Left lobe of liver (tissue), 2 donors: Measurements from ENCODE around the gene STXBP4. TPM values are rescaled to one million over a fixed set of nuclear protein-coding genes. Genes with fewer than 3 reads are reported as not detected.

Source experiments
- ATAC-seq: fragments of 200-7000 bp; cut with Tn5 transposase; one replicate; pipeline ENCODE4 v1.9.1; 2020; ENCODE audit warnings: mild to moderate bottlenecking, moderate library complexity
- DNase-seq: peaks from one replicate; pipeline ENCODE4 v3.0.0-alpha.2; 2020; ENCODE audit warnings: low spot score
- total RNA-seq: library from RNA; stranded (reverse); gene quantifications from one replicate; pipeline ENCODE4 v1.2.1, GENCODE V29; 2021
- donor health status: DM: no; HTN: no; CAD: no; lungs with moderate emphysema.
- donor health status: DM: no; HTN: yes; CAD: no.

Gene STXBP4
- total RNA-seq, 1 donor from 2014 or later, result 2.8 TPM

DNA sequence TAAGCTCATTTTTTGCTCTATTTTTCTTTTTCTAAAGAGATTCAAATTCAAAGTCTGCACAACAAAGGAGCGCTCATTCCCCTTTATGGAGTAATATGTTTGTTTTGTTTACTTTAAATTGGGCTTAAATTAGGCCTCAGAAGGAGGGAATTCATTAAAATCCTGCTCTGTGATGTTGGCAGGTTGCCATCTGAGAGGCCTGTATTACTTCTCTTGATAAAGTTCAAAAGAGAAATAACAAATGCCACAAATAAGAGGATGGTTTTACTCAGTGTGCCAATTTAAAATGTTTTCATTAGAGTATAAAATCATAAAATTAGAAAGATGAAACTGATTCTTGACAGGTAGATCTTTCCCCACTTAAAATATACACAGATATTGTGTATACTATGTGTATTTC lies 241.7 kb downstream of the STXBP4 start:
- ATAC-seq (no peak), DNase-seq (no peak)

DNA sequence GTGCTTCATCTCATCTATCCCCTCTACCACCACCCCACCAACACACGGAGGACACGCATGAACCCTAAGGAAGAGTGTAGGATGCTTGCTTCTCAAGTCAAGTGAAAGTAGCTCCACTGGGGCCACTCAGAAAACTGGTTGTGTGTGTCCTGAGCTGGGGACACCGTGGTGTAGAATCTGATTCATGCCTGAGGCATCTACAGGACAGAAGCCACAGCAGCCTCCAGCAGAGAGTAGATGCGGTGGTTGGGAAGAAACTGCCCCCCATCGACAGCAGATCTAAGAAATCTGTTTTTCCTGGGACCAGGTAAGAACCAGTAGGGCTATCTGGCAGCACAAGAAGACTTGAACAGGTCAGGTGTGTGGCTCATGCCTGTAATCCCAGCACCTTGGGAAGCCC lies 244.3 kb downstream of the STXBP4 start:
- ATAC-seq (no peak), DNase-seq (no peak)

DNA sequence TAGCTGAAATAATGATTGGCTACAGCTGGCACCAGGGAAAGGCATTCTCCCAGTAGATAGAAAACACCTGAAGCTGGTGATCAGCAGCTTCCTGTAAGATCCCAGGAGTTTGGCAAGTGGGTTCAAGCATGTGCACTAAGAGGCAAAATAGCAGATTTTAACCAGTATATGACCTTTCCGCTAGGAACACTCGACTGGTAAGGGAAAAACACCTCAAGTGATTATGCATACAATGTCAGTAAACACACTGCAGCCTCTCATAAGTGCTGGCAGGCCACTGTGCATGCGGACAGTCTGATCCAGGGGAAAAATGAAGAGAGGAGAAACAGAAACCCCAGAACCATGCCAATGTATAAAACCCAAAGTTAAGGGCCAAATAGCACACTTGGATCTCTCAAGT lies 247.1 kb downstream of the STXBP4 start:
- DNase-seq, result no peak
- ATAC-seq, result no peak

DNA sequence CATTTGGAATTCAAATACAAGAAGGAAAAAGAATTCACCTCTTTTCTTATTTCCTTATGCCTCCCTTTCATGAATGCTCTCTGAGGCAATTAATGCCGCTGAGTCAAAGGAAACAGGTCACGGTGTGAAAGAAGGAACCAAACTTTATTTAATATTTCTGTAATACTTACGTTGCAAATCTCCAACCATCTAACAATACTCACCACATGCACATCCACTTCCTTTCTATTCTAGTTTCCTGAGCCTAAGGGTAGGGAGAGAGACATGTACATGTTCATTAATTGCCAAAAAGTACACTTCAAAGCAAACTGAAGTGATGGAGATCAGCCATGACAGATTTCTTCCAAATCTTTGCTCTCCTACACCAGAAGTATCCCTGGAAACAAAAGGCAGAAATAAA lies 248.3 kb downstream of the STXBP4 start:
- ATAC-seq (no peak), DNase-seq (no peak)

DNA sequence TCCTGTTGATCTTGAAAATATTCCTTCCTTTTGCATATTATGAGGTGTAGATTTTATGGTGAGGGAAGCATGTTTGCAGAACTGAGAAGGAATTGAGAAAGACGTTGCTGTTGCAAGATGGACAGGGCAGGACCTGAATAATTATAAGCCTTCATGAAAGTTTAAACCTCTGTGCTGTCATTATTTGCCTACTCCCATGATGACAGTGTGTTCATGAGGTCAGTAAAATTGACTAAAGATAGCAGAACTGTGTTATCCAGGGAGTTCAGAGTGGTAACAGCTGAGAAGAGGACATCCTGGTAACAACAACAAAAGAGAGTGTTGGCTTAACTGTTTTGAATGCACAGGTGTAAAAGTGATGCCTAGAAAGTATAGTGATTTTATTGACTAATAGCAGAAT lies 250.9 kb downstream of the STXBP4 start:
- ATAC-seq, result peak; percentile 82
- DNase-seq, result no peak

DNA sequence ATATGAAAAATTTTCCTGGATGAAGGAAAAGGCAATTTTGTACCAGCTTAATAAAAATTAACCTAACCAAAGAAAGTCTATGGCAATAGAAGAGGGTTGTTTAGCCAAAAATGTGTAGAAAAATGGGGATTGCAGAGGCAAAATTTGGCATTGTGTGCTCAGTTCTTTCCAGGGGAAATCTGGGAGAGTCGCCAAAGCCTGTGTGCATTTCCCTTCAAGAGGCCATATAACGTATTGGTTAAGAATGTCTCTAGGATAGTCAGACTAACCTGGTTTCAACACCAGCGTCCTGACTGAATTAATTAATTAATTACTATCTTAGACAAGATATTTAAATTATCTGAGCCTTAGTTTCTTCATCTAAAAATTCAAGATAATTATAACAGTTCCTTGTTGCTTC lies 251.4 kb downstream of the STXBP4 start:
- no peak for DNase-seq
- ATAC-seq, result peak; percentile 49

Other genes starting within 250 kb of the STXBP4 start
- gene TOM1L1, start 67.9 kb upstream of the STXBP4 start, total RNA-seq, result 55.8 TPM
- gene COX11, start 111 bp upstream of the STXBP4 start, total RNA-seq, result 30.3 TPM